ENCODE data around the gene TSEN54.
"Not testable (repeated sequence)": the region's sequence is repeated elsewhere in the genome, so short reads cannot be mapped to it uniquely, and the experiment has no call there.

Gene TSEN54

DNA sequence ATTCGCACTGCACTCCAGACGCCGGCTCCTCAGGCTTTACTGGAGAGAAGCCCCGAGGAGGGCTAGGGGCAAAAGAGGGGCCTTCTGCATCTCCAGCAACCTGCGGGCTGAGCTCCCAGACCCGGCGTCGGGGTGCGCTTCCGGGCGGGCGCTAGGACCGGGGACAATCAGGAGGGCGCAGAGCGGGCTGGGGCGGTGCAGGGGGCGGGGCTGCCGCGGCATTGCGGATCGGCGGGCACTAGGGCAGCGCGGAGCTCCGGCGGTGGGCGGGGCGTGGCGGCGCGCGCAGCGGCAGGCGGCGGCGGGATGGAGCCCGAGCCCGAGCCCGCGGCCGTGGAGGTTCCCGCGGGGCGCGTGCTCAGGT lies at the start of gene TSEN54:
Gene TSEN54 (plus strand): TSS at position 274 of the 364 bp plus-strand sequence. CDS start 33 bp downstream, at position 307.
- DNase-seq: peak; percentile 88 to 89

DNA sequence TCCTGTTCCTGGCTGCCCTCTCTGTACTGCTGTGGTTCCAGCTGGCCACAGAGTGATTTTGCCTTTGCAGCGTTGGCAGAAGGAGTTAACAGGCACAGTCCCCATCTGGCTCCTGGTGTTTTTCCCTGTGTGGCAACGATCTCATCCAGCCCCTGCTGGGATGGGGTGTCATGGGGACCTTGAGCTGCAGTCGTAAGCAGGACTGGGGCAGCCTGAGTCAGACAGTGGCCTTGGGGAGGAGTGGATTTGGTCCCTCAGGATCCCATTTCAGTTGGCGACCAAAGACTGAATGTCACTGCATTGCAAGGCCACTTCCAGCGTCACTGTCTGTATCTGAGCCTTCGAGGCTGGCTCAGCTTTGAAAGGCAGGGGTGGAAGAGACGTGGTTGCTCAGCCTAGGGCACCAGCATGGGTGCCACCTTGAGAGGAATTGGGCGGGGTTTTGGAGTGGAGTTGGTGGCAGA lies 48.0 kb upstream of the TSEN54 start:
- peak in 1 of 2 donors; percentile 61 for DNase-seq

DNA sequence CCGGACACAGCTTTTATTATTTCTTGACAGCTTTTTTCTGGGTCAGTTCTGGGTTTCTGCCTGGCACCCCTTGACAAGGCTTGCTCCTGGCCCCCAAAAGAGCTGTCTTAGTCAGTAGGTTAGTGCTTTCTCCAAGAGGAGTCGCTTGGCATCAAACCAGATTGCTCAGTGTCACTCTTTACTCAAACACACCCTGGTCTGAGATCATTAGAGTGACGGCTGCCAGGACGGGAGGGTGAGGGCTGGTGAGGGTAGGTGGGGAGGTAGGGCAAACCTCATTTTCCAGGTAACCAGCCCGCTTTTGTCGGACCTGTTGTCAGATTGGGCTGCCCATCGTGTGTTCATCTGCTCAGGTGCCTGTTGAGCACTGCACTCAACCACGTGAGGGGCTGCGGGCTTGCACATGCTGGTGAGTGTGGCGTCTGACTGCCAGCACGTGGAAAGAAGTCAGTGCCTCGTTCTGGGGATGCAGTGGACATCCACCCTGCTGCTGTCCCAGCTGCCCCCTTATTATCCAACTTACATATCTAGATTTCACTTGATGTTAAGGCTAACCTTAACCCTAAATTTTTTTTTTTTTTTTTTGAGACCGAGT lies 47.5 kb upstream of the TSEN54 start:
- no peak for DNase-seq

DNA sequence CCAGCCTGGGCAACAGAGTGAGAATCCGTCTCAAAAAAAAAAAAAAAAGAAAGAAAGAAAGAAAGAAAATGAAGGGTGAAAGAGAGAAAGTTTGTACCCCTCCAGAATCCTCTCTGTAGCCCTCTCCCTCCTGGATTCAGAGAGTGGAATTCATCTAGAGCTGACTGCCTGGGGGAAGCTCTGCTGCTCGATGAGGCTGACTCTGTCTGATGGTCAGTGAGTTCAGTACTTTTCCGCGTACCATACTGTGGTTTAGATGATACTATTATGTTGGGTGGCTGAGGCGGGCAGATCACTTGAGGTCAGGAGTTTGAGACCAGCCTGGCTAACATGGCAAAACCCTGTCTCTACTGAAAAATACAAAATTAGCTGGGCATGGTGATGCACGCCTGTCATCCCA lies 45.1 kb upstream of the TSEN54 start:
- DNase-seq: no peak

- no peak for DNase-seq
Measured at GRCh38 chr17:75472119-75472518, 44.2 kb upstream of the TSEN54 start.

GRCh38 chr17:75473246-75473645 lies 43.1 kb upstream of the TSEN54 start:
- peak; percentile 37 to 59 for DNase-seq

- DNase-seq: no peak
Measured at GRCh38 chr17:75474736-75475135, 41.6 kb upstream of the TSEN54 start.

DNA sequence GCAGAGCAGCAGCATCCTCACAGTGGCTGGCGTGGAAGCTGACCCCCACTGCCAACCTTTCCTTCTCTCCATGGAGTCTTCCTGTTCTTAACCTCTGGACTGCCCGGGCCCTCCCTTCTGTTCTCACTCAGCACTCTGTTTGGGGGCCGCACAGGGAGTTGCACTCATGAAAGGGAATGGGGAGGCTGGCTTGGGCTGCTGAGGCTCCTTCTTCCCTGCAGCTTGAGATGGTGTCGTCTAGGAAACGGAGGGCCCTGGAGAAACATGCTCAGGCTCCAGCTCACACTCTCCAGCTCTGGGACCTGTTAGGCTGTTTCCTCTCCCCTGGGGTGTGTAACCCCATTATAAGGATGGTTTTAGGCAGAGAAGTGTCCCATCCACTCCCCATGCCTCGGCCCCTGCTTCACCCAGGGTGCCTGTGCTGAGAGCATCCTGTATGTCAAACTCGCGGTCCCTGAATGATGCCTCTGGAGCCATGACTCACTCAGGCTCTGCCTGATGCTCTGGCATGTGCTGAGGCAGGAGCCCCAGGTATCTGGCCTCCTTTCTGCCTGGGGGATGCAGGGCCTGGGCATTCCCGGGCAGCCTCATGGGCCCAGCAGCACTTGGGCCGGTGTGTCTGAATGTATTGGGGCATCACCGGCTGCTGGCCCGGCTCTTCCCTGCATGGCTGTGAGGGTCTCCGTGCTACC lies 41.0 kb upstream of the TSEN54 start:
- peak in 1 of 2 donors; percentile 13 for DNase-seq

- no peak for DNase-seq
Measured at GRCh38 chr17:75475851-75476250, 40.5 kb upstream of the TSEN54 start.

GRCh38 chr17:75476271-75476671 lies 40.1 kb upstream of the TSEN54 start:
- peak; percentile 56 to 83 for DNase-seq

GRCh38 chr17:75476752-75477489 lies 39.4 kb upstream of the TSEN54 start:
- DNase-seq: no peak

GRCh38 chr17:75477490-75477862 lies 38.9 kb upstream of the TSEN54 start:
- not testable (repeated sequence) for DNase-seq

GRCh38 chr17:75478508-75478907 lies 37.8 kb upstream of the TSEN54 start:
- DNase-seq: no peak

- DNase-seq: no peak
Measured at GRCh38 chr17:75480281-75480680, 36.0 kb upstream of the TSEN54 start.

- DNase-seq: no peak
Measured at GRCh38 chr17:75481194-75482068, 34.9 kb upstream of the TSEN54 start.

- no peak for DNase-seq
Measured at GRCh38 chr17:75482098-75482942, 34.0 kb upstream of the TSEN54 start.

DNA sequence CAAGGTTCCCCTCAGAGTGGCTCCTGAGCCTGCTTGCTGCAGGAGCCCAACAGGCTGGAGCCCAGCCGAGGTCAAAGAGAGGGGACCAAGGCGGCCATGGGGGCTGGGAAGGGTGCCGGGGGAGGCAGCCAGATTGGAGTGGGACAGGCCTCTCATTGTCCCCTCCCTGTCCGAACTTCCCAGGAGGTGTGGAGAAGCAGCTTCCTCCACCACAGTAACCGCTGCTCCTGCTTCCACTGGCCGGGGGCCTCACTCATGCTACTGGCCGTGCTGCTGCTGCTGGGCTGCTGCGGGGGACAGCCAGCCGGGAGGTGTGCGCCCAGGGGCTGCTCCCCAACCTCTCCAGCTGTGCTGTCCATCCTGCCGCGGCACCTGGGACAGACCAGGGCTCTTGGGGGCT lies 30.6 kb upstream of the TSEN54 start:
- DNase-seq: no peak

DNA sequence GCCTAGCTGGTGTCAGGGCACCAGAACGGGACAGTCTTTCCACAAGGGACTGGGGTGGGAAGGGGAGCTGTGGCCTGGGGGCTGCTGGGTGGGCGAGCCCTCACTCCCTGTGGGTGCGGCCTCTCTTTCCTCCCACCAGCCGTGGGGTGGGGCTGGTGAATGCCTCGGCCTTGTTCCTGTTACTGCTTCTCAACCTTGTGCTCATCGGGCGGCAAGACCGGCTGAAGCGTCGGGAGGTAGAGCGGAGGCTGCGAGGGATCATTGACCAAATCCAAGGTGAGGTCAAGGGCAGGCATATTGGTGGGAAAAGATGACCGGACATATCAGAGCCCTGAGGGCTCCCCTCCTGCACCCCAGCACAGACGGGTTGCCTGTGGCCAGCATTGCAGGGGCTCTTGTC lies 30.2 kb upstream of the TSEN54 start:
- no peak for DNase-seq

DNA sequence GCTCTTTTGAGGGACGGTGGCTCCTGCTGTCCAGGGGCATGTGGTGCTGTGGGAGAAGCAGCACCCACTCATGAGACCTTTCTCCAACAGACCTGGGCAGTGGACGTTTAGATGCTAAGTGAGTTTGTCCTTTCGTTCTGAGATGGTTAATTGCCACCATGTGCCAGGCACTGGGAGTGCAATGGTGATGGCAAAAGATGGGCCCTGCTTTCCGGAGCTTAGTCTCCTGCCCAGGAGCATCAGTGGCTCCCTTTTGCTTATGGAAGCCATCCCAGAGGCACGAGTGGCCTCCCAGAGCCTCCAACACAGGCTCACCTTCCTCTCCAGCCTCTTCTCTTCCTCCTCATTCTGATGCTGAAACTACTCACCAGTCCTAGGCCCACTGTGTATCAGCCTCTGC lies 29.4 kb upstream of the TSEN54 start:
- no peak for DNase-seq

GRCh38 chr17:75487351-75488070 lies 28.8 kb upstream of the TSEN54 start:
- peak in 1 of 2 donors; percentile 30 for DNase-seq

Measured in hippocampal formation (tissue), 2 donors.